Measurements from ENCODE around the gene FAM181B. TPM values are rescaled to one million over a fixed set of nuclear protein-coding genes. Genes with fewer than 3 reads are reported as not detected.

The FAM181B gene, protein sequence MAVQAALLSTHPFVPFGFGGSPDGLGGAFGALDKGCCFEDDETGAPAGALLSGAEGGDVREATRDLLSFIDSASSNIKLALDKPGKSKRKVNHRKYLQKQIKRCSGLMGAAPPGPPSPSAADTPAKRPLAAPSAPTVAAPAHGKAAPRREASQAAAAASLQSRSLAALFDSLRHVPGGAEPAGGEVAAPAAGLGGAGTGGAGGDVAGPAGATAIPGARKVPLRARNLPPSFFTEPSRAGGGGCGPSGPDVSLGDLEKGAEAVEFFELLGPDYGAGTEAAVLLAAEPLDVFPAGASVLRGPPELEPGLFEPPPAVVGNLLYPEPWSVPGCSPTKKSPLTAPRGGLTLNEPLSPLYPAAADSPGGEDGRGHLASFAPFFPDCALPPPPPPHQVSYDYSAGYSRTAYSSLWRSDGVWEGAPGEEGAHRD
- total RNA-seq (2022; extraction: Qiagen RNA extraction; ENCODE audit: low read depth): 0.07 to 0.11 TPM (median 0.08 TPM) in 3 of 5 replicates, not detected in the others

DNA sequence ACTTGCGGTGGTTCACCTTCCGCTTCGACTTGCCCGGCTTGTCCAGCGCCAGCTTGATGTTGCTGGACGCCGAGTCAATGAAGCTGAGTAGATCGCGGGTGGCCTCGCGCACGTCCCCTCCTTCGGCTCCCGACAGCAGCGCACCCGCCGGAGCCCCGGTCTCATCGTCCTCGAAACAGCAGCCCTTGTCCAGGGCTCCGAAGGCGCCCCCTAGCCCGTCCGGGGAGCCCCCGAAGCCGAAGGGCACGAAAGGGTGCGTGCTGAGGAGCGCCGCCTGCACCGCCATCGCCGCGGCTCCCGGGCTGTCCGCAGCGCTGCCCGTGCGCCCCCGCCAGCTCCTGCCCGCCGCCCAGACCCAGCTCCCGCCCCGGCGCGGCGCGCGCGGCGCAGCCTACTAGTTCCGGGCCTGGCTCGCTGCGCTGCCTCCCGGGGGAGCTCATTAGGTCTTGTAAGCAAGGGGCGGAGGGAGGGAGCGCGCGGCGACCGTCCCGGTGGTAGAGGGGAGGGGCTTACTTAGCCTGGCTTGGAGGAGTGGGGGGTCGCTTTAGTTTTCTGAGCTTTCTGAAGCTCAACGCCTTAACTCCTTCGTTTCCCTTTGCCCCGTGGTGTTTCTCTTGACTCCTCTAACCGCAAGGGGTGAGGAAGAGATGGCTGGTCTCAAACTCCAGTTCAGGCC lies at the start of gene FAM181B:
TSS of gene FAM181B (minus strand) at position 421 of the 676 bp plus-strand sequence. CDS start at position 286, 135 bp downstream.

Other genes with a start within 250 kb of the FAM181B start
- 46.4 to 53.6 TPM (median 49.5 TPM) in 5 replicates for gene PRCP, start 166.6 kb upstream of the FAM181B start, total RNA-seq (2022; extraction: Qiagen RNA extraction; ENCODE audit: low read depth)
- gene DDIAS, start 167.9 kb upstream of the FAM181B start, total RNA-seq (2022; extraction: Qiagen RNA extraction; ENCODE audit: low read depth): 7.6 to 20.8 TPM (median 17.9 TPM) in 5 replicates